ENCODE data around the gene PSMD2. TPM values are rescaled to one million over a fixed set of nuclear protein-coding genes. Genes with fewer than 3 reads are reported as not detected.

The PSMD2 gene
- total and polyA plus RNA-seq, 8 donors, result 182 to 263 (median 213) TPM

DNA sequence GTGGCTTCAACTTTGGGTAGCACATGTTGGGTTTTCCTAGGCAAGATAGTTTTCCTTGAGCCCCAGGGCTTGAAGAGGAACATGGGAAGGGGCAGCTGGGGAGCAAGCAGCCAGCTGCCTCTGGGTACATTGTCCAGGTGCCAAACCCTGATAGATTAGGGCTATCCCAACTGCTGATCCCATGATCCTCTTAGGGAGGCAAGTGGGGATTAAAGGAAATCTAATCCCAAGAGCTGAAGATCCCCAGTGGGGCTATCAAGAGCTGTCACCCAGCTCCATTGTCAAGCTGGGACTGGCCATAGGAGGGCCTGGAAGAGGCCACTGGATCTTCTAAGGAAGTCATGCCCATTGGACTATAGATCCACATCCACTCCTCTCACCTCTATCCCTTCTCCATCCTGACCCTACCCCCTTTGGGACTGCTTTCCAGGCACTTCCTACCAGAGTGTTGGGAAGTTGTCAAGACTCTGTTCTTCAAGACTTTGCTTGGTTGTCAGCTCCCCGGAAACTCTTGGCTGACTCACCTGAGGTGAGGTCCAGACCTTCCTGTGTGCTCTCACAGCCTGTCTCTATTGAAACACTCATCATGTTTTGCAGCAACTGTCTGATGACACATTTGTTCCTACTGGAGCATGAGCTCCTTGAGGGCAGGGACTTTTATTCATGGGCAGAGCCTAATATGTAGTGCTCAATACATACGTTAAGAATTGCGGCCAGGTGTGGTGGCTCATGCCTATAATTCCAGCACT, 43.6 kb upstream of the PSMD2 start:
- peaks cover 5 to 24% of the 10 kb centered on the region in 2 donors for H3K27me3 ChIP-seq
- TF ChIP-seq, protein P1, sequence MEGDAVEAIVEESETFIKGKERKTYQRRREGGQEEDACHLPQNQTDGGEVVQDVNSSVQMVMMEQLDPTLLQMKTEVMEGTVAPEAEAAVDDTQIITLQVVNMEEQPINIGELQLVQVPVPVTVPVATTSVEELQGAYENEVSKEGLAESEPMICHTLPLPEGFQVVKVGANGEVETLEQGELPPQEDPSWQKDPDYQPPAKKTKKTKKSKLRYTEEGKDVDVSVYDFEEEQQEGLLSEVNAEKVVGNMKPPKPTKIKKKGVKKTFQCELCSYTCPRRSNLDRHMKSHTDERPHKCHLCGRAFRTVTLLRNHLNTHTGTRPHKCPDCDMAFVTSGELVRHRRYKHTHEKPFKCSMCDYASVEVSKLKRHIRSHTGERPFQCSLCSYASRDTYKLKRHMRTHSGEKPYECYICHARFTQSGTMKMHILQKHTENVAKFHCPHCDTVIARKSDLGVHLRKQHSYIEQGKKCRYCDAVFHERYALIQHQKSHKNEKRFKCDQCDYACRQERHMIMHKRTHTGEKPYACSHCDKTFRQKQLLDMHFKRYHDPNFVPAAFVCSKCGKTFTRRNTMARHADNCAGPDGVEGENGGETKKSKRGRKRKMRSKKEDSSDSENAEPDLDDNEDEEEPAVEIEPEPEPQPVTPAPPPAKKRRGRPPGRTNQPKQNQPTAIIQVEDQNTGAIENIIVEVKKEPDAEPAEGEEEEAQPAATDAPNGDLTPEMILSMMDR (IDR thresholded peaks at IDR 0.05), result no peak
- H3K4me3 ChIP-seq, result no peak overlapping the region
- DNase-seq (no peak), ATAC-seq (no peak)
- no peaks in the 10 kb centered on the region for H3K9me3 ChIP-seq
- H3K4me1 ChIP-seq, result peaks cover 4 to 14% of the 10 kb centered on the region in 2 donors
- H3K27ac ChIP-seq, result no peak overlapping the region
- intact Hi-C loops (cut with DNase I), result no loop called here
- H3K36me3 ChIP-seq, result peaks cover 0 to 15% of the 10 kb centered on the region in 2 donors

- DNase-seq, result no peak
- Histone ChIP-seq H3K4me3 (no peak overlapping the region), H3K27me3 (peaks cover 17 to 42% of the 10 kb centered on the region in 2 donors), H3K36me3 (peaks cover 0 to 15% of the 10 kb centered on the region in 2 donors), H3K4me1 (peaks cover 16 to 25% of the 10 kb centered on the region in 2 donors), H3K27ac (no peak overlapping the region), H3K9me3 (no peaks in the 10 kb centered on the region)
- no peak for ATAC-seq
- TF ChIP-seq, protein P1 (IDR thresholded peaks at IDR 0.05), result no peak
- intact Hi-C loops (cut with DNase I), result no loop called here
These were observed 41.7 kb upstream of the PSMD2 start for GRCh38 chr3:184257083-184257915.

GRCh38 chr3:184258926-184259325, 40.1 kb upstream of the PSMD2 start:
- no peak overlapping the region for H3K4me3 ChIP-seq
- H3K9me3 ChIP-seq, result no peaks in the 10 kb centered on the region
- ATAC-seq (no peak), DNase-seq (no peak)
- H3K27me3 ChIP-seq, result peaks cover 22 to 58% of the 10 kb centered on the region in 2 donors
- H3K4me1 ChIP-seq, result peaks cover 16 to 31% of the 10 kb centered on the region in 2 donors
- no peak overlapping the region for H3K27ac ChIP-seq
- intact Hi-C loops (cut with DNase I), result no loop called here
- TF ChIP-seq, protein P1 (IDR thresholded peaks at IDR 0.05), result no peak
- peaks cover 0 to 15% of the 10 kb centered on the region in 2 donors for H3K36me3 ChIP-seq

GRCh38 chr3:184259396-184259877, 39.6 kb upstream of the PSMD2 start:
- DNase-seq (no peak), ATAC-seq (no peak)
- Histone ChIP-seq H3K4me3 (no peak overlapping the region), H3K36me3 (peaks cover 0 to 15% of the 10 kb centered on the region in 2 donors), H3K9me3 (no peaks in the 10 kb centered on the region), H3K27me3 (peaks cover 22 to 64% of the 10 kb centered on the region in 2 donors), H3K27ac (no peak overlapping the region), H3K4me1 (peaks cover 16 to 31% of the 10 kb centered on the region in 2 donors)
- TF ChIP-seq, protein P1 (IDR thresholded peaks at IDR 0.05), result no peak
- intact Hi-C loops (cut with DNase I), result no loop called here
